Activated B cell treated with CpG ODN at 0.5 μM for 24 hours (primary cell): ENCODE results near the gene CAPN15. TPM values are rescaled to one million over a fixed set of nuclear protein-coding genes. Genes with fewer than 3 reads are reported as not detected.
"Not testable (repeated sequence)": the region's sequence is repeated elsewhere in the genome, so short reads cannot be mapped to it uniquely, and the experiment has no call there.

ENCODE experiments used
- ATAC-seq: fragments of 200-7000 bp; cut with Tn5 transposase; one replicate; pipeline ENCODE4 v1.10.0; 2021; ENCODE audit warnings: low read depth, mild to moderate bottlenecking, moderate library complexity
- CTCF ChIA-PET: fragments of 350-600 bp; sonication (Branson Sonifier 250); formaldehyde crosslinking; loops from one replicate; lab custom pipeline; 2021; ENCODE audit warnings: antibody characterized with exemption; lab: Charles Lee
- POLR2A ChIA-PET: fragments of 350-600 bp; sonication (Branson Sonifier 250); formaldehyde crosslinking; loops from one replicate; lab custom pipeline; 2021; ENCODE audit warnings: antibody characterized with exemption; lab: Charles Lee
- DNase-seq: peaks from one replicate; pipeline ENCODE4 v3.0.0; 2022
- H3K27ac Mint-ChIP-seq: one replicate; pipeline ENCODE4 v1.8.0; 2020; ENCODE audit warnings: mixed read lengths
- H3K27me3 Mint-ChIP-seq: one replicate; pipeline ENCODE4 v1.8.0; 2021; ENCODE audit warnings: mixed read lengths
- H3K36me3 Mint-ChIP-seq: one replicate; pipeline ENCODE4 v1.8.0; 2021; ENCODE audit warnings: low read depth, mixed read lengths
- H3K4me1 Mint-ChIP-seq: one replicate; pipeline ENCODE4 v1.8.0; 2021; ENCODE audit warnings: mixed read lengths
- H3K4me3 Mint-ChIP-seq: one replicate; pipeline ENCODE4 v1.8.0; 2020; ENCODE audit warnings: mild to moderate bottlenecking, mixed read lengths
- H3K9me3 Mint-ChIP-seq: one replicate; pipeline ENCODE4 v1.8.0; 2020; ENCODE audit warnings: mixed read lengths
- intact Hi-C: fragments of 100-400 bp; cut with micrococcal nuclease; formaldehyde crosslinking; loops from one replicate; pipeline ENCODE4 v1.15.1; 2024
- total RNA-seq: library from RNA; stranded (reverse); gene quantifications from 2 replicates; pipeline ENCODE4 v1.2.3, GENCODE V29; 2022
- TF ChIP-seq, protein P1 (sequence below): fragments of 200-600 bp; IDR thresholded peaks from one replicate; pipeline ENCODE4 v1.8.0; 2022; ENCODE audit warnings: antibody characterized with exemption, mild to moderate bottlenecking

CAPN15 gene
- total RNA-seq, 1 donor from 2014 or later, result 95.1 TPM

- Mint-ChIP-seq H3K9me3 (no peaks in the 10 kb centered on the region), H3K4me3 (no peak overlapping the region), H3K27ac (no peak overlapping the region), H3K27me3 (no peaks in the 10 kb centered on the region), H3K4me1 (no peaks in the 10 kb centered on the region), H3K36me3 (peaks cover 9% of the 10 kb centered on the region)
- ChIA-PET CTCF (no interaction called here), POLR2A (no interaction called here)
- TF ChIP-seq, protein P1, sequence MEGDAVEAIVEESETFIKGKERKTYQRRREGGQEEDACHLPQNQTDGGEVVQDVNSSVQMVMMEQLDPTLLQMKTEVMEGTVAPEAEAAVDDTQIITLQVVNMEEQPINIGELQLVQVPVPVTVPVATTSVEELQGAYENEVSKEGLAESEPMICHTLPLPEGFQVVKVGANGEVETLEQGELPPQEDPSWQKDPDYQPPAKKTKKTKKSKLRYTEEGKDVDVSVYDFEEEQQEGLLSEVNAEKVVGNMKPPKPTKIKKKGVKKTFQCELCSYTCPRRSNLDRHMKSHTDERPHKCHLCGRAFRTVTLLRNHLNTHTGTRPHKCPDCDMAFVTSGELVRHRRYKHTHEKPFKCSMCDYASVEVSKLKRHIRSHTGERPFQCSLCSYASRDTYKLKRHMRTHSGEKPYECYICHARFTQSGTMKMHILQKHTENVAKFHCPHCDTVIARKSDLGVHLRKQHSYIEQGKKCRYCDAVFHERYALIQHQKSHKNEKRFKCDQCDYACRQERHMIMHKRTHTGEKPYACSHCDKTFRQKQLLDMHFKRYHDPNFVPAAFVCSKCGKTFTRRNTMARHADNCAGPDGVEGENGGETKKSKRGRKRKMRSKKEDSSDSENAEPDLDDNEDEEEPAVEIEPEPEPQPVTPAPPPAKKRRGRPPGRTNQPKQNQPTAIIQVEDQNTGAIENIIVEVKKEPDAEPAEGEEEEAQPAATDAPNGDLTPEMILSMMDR, result no peak
- no peak for DNase-seq
- no peak for ATAC-seq
- intact Hi-C loops, result no loop called here
Measured at GRCh38 chr16:502179-502943, 25.2 kb upstream of the CAPN15 start.

GRCh38 chr16:503150-504071 lies 24.1 kb upstream of the CAPN15 start:
- DNase-seq (no peak), ATAC-seq (no peak)
- Mint-ChIP-seq H3K9me3 (no peaks in the 10 kb centered on the region), H3K36me3 (peaks cover 5% of the 10 kb centered on the region), H3K27ac (no peak overlapping the region), H3K4me3 (no peak overlapping the region), H3K4me1 (no peaks in the 10 kb centered on the region), H3K27me3 (no peaks in the 10 kb centered on the region)
- POLR2A ChIA-PET, result no interaction called here
- intact Hi-C loops, result no loop called here
- TF ChIP-seq, protein P1, result no peak
- CTCF ChIA-PET, result no interaction called here

DNA sequence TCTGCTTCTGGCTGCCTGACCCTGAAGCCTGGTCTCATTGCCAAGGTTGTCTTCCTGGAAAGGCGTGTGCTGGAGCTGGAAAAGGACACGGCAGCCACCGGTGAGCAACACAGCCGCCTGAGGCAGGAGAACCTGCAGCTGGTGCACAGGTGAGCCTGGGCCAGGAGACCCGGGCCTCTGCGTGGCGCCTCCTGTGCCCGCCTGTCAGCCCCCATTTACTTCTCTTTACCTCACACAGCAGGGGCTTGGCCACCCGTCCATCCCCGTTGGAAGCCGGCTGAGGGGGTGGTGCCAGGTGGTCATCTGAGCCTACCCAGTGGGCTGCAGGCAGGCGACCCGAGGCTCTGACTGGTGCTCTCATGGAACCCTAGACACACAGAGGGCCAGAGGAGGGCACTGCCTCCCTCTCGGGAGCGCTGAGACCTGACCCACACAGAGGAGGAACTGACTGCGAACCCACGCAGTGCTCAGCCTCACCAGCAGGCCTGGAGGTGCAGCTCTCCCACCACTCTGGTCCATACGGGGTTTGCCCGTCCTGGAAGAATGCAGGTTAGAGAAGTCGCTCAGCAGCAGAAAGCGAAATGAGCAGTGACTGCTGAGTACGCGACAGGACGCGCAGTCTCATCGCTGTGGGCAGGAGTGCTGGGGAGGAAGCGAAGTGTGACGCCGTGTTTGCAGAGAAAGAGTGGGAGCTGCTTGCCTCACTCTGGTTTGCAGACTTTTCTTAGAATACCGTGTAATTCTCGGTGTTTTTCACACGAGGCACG lies 21.9 kb upstream of the CAPN15 start:
- ChIA-PET POLR2A (no interaction called here), CTCF (no interaction called here)
- H3K4me1 Mint-ChIP-seq, result no peaks in the 10 kb centered on the region
- H3K9me3 Mint-ChIP-seq, result no peaks in the 10 kb centered on the region
- ATAC-seq, result no peak
- no peaks in the 10 kb centered on the region for H3K27me3 Mint-ChIP-seq
- no peak overlapping the region for H3K4me3 Mint-ChIP-seq
- TF ChIP-seq, protein P1, result no peak
- H3K36me3 Mint-ChIP-seq, result peaks cover 3% of the 10 kb centered on the region
- DNase-seq, result no peak
- intact Hi-C loops, result no loop called here
- H3K27ac Mint-ChIP-seq, result no peak overlapping the region

- peaks cover 3% of the 10 kb centered on the region for H3K36me3 Mint-ChIP-seq
- H3K4me3 Mint-ChIP-seq, result no peak overlapping the region
- no peaks in the 10 kb centered on the region for H3K27me3 Mint-ChIP-seq
- TF ChIP-seq, protein P1, result no peak
- ChIA-PET POLR2A (no interaction called here), CTCF (no interaction called here)
- ATAC-seq (no peak), DNase-seq (no peak)
- intact Hi-C loops, result no loop called here
- no peak overlapping the region for H3K27ac Mint-ChIP-seq
- H3K9me3 Mint-ChIP-seq, result no peaks in the 10 kb centered on the region
- H3K4me1 Mint-ChIP-seq, result no peaks in the 10 kb centered on the region
Measured at GRCh38 chr16:506246-506546, 21.3 kb upstream of the CAPN15 start.

- CTCF ChIA-PET, H3K27me3 Mint-ChIP-seq, H3K4me3 Mint-ChIP-seq, ATAC-seq, H3K27ac Mint-ChIP-seq, POLR2A ChIA-PET, intact Hi-C loops, H3K4me1 Mint-ChIP-seq, H3K36me3 Mint-ChIP-seq, DNase-seq, H3K9me3 Mint-ChIP-seq: not testable (repeated sequence)
Measured at GRCh38 chr16:507527-507926, 20.0 kb upstream of the CAPN15 start.
